Suprapubic skin (tissue), 4 donors: Measurements from ENCODE around the gene CLMP. TPM values are rescaled to one million over a fixed set of nuclear protein-coding genes. Genes with fewer than 3 reads are reported as not detected.

ENCODE experiments used
- DNase-seq, 2 donors: peaks; one replicate each; pipeline ENCODE4 v3.0.0-alpha.2; 2019; ENCODE audit warnings: low spot score in 2 of 2
- H3K27ac ChIP-seq: fragments of 200-600 bp; sonication (generic); one replicate; pipeline ENCODE4 v1.5.1; 2019
- H3K27me3 ChIP-seq: fragments of 200-600 bp; sonication (generic); one replicate; pipeline ENCODE4 v1.5.1; 2019
- H3K36me3 ChIP-seq: fragments of 200-600 bp; sonication (generic); one replicate; pipeline ENCODE4 v1.5.1; 2019
- H3K4me1 ChIP-seq: fragments of 200-600 bp; sonication (generic); one replicate; pipeline ENCODE4 v1.5.1; 2019
- H3K4me3 ChIP-seq: fragments of 200-600 bp; sonication (generic); one replicate; pipeline ENCODE4 v1.5.1; 2019; ENCODE audit warnings: mild to moderate bottlenecking
- H3K9me3 ChIP-seq: fragments of 200-600 bp; sonication (generic); one replicate; pipeline ENCODE4 v1.5.1; 2019
- CTCF ChIP-seq, 2 donors: fragments of 200-600 bp in 1 of 2; fragments of 450-650 bp in 1 of 2; sonication (generic) in 1 of 2; IDR thresholded peaks; one replicate each; pipeline ENCODE4 v1.5.1; 2016 to 2019; ENCODE audit warnings: antibody characterized with exemption in 2 of 2, mild to moderate bottlenecking in 1 of 2, moderate library complexity in 1 of 2
- EP300 ChIP-seq: sonication (generic); formaldehyde crosslinking; IDR thresholded peaks from one replicate; pipeline ENCODE4 v1.6.1; 2017; ENCODE audit warnings: antibody characterized with exemption
- POLR2A ChIP-seq, 2 donors: fragments of 450-650 bp; IDR thresholded peaks; one replicate each; pipeline ENCODE4 v1.6.1; 2017; ENCODE audit warnings: antibody characterized with exemption in 2 of 2, mild to moderate bottlenecking in 2 of 2, moderate library complexity in 2 of 2
- POLR2AphosphoS5 ChIP-seq, 3 donors: sonication (generic); formaldehyde crosslinking; IDR thresholded peaks; one replicate each; pipeline ENCODE4 v1.6.1; 2017; ENCODE audit warnings: antibody characterized with exemption in 3 of 3
- WGBS: methylation state at CpG from one replicate; pipeline ENCODE4 v1.1.5; 2018; 5-methylcytosine and 5-hydroxymethylcytosine counted together
- total RNA-seq, 4 donors: library from RNA; depleted of rRNA; stranded (reverse); fragments of >200 nt; gene quantifications; one replicate each; pipeline ENCODE4 v1.1.0, GENCODE V29; 2016

Gene CLMP
- total RNA-seq, 4 donors from 2014 or later = 17.5 to 26.9 (median 19.9) TPM

- Histone ChIP-seq H3K27ac (no peak overlapping the region), H3K9me3 (no peaks in the 10 kb centered on the region), H3K4me3 (no peak overlapping the region), H3K27me3 (peaks cover 3% of the 10 kb centered on the region), H3K4me1 (peaks cover 3% of the 10 kb centered on the region), H3K36me3 (no peaks in the 10 kb centered on the region)
- 100% methylated on average over 2 of the region's 2 CpGs for WGBS
- TF ChIP-seq POLR2AphosphoS5 (IDR thresholded peaks at IDR 0.05) = no peak
- TF ChIP-seq EP300 = no peak
- TF ChIP-seq CTCF (IDR thresholded peaks at IDR 0.05) = no peak
- no peak for TF ChIP-seq POLR2A (IDR thresholded peaks at IDR 0.05)
- no peak for DNase-seq
Measured at GRCh38 chr11:123143921-123144320, 51.1 kb downstream of the CLMP start.

GRCh38 chr11:123143476-123143875 lies 51.6 kb downstream of the CLMP start:
- WGBS = 88% methylated on average over 5 of the region's 5 CpGs
- no peaks in the 10 kb centered on the region for H3K9me3 ChIP-seq
- no peak overlapping the region for H3K4me3 ChIP-seq
- TF ChIP-seq POLR2A (IDR thresholded peaks at IDR 0.05) = no peak
- no peak for TF ChIP-seq EP300
- TF ChIP-seq CTCF (IDR thresholded peaks at IDR 0.05) = no peak
- TF ChIP-seq POLR2AphosphoS5 (IDR thresholded peaks at IDR 0.05) = no peak
- no peaks in the 10 kb centered on the region for H3K36me3 ChIP-seq
- peaks cover 3% of the 10 kb centered on the region for H3K4me1 ChIP-seq
- H3K27ac ChIP-seq = no peak overlapping the region
- DNase-seq = no peak
- peaks cover 3% of the 10 kb centered on the region for H3K27me3 ChIP-seq

GRCh38 chr11:123139206-123139605 lies 55.8 kb downstream of the CLMP start:
- no peak overlapping the region for H3K4me3 ChIP-seq
- DNase-seq = no peak
- TF ChIP-seq CTCF (IDR thresholded peaks at IDR 0.05) (no peak), POLR2A (IDR thresholded peaks at IDR 0.05) (no peak), EP300 (no peak), POLR2AphosphoS5 (IDR thresholded peaks at IDR 0.05) (no peak)
- H3K4me1 ChIP-seq = peaks cover 5% of the 10 kb centered on the region
- H3K36me3 ChIP-seq = no peaks in the 10 kb centered on the region
- no peak overlapping the region for H3K27ac ChIP-seq
- 90% methylated on average over 4 of the region's 4 CpGs for WGBS
- no peaks in the 10 kb centered on the region for H3K27me3 ChIP-seq
- H3K9me3 ChIP-seq = no peaks in the 10 kb centered on the region

GRCh38 chr11:123137431-123138224 lies 57.4 kb downstream of the CLMP start:
- WGBS = 48% methylated on average over 23 of the region's 24 CpGs
- H3K36me3 ChIP-seq = no peaks in the 10 kb centered on the region
- TF ChIP-seq EP300 (no peak), POLR2A (IDR thresholded peaks at IDR 0.05) (no peak), CTCF (IDR thresholded peaks at IDR 0.05) (no peak), POLR2AphosphoS5 (IDR thresholded peaks at IDR 0.05) (no peak)
- no peaks in the 10 kb centered on the region for H3K27me3 ChIP-seq
- peak; percentile 86 to 94 for DNase-seq
- H3K4me3 ChIP-seq = peak overlapping the region; percentile 11
- no peaks in the 10 kb centered on the region for H3K9me3 ChIP-seq
- peaks cover 5% of the 10 kb centered on the region for H3K4me1 ChIP-seq
- peak overlapping the region; percentile 55 for H3K27ac ChIP-seq

GRCh38 chr11:123135863-123136446 lies 59.1 kb downstream of the CLMP start:
- Histone ChIP-seq H3K4me3 (no peak overlapping the region), H3K27ac (no peak overlapping the region), H3K9me3 (no peaks in the 10 kb centered on the region), H3K36me3 (no peaks in the 10 kb centered on the region), H3K27me3 (no peaks in the 10 kb centered on the region), H3K4me1 (peaks cover 5% of the 10 kb centered on the region)
- 79% methylated on average over 18 of the region's 18 CpGs for WGBS
- TF ChIP-seq POLR2AphosphoS5 (IDR thresholded peaks at IDR 0.05) (no peak), CTCF (IDR thresholded peaks at IDR 0.05) (no peak), POLR2A (IDR thresholded peaks at IDR 0.05) (no peak), EP300 (no peak)
- DNase-seq = peak in 1 of 2 donors; percentile 65
